Stimulated activated CD8-positive, alpha-beta memory T cell treated with anti-CD3 and anti-CD28 coated beads, Interleukin-15, amount 100 ng/mL, for 24 hours (primary cell): ENCODE measurements around the gene GALNT3.

ENCODE experiments used
- DNase-seq: peaks from one replicate; pipeline ENCODE4 v3.0.0-alpha.2; 2020; ENCODE audit warnings: low read depth

Gene GALNT3

DNA sequence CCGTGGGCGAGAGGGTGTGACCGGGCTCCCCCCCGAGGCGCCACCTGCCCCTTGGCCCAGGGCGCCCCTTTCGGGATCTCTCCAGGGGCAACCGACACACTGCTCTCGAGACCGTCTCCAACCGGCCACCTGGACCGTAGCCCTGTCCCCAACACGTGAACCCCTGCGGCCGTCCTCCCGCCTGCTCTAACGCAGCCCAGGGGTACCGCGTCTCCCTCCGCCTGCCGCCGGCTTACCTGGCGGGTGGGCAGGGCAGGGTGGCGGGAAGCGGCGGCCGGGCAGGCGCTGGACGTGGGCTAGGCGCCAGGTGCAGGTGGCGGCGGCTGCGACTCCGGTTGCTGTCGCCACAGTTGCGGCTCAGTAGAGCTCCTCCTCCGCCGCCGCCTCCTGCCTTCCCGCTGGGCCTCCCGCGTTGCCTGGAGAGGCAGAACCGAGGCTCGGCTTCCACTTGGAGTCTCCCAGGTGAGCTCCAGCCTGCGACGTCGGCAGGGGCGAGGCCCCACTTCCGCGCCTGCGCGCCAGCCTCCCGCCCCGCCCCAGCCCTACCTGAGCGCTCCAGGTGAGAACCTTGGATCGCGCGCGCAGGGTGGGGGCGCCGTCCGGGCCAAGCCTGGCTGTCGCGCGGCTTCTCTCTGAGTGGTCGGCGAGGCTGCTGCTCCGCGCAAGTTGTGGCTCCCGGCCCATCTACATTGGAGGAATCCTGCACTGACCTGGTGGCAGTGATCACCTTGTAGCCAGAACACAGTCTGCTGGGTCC, at the start of gene GALNT3:
Gene GALNT3, minus strand, starts transcription at position 469 of the 757 bp plus-strand sequence. CDS start 23,547 bp downstream, outside the sequence.
- DNase-seq = no peak

DNA sequence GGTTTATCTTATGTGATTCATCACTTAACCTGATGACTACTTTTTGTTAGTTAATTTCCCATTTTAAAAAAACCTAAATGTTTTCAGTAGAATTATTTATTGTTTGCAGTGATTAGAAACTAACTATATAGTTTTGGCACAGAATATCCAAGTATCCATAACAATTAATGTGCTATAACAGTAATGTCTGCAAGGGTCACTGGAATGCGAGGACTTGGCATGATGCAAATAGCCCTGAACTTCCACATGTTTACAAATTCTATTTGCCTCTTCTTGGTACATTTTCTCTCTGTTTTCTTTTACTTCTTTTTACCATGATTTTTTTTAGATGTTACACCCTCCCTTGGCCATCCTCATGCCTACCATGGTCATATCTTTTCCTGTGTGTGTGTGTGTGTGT, 49.3 kb upstream of the GALNT3 start:
- no peak for DNase-seq

- DNase-seq = no peak
Measured at GRCh38 chr2:165840333-165840958, 46.4 kb upstream of the GALNT3 start.

DNA sequence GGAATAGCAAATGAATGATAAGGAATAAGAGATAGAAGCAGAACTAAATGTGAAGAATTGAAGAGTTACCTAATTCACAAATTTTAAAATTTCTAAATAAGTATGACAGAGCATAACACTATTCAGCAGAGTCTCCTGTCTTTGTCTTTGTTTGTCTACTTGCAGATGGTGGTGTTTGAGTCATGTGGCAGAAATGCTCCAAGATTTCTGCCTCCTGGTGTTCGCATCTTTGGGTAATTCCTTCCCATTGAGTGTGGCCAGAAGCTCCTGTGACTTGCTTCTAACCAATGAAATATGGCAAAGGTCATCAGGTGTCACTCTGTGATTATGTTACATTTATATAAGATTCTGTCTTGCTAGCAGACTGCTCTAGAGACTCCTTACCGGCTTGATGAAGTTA, 45.6 kb upstream of the GALNT3 start:
- no peak for DNase-seq

GRCh38 chr2:165837122-165837521, 43.1 kb upstream of the GALNT3 start:
- no peak for DNase-seq

- no peak for DNase-seq
Measured at GRCh38 chr2:165835363-165835762, 41.3 kb upstream of the GALNT3 start.

DNA sequence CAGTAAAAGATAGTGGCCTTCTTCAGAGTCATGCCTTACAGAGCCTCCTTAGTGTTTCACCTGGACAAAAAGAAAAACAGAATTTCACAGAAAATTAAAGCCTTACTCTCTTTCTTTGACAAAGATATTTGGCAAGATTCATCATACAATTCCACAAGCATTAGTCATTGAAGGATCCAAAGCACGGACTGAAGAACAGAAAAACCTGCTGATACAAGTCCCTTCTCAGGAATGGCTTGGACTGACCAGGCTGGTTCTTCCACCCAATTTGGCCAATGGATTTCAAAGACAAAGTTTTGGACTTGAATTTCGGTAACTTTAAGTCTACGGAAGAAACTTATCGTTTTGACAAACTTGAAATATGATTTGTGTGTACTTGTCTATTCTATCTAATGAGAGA, 39.1 kb upstream of the GALNT3 start:
- no peak for DNase-seq

GRCh38 chr2:165827921-165828276, 33.9 kb upstream of the GALNT3 start:
- no peak for DNase-seq

DNA sequence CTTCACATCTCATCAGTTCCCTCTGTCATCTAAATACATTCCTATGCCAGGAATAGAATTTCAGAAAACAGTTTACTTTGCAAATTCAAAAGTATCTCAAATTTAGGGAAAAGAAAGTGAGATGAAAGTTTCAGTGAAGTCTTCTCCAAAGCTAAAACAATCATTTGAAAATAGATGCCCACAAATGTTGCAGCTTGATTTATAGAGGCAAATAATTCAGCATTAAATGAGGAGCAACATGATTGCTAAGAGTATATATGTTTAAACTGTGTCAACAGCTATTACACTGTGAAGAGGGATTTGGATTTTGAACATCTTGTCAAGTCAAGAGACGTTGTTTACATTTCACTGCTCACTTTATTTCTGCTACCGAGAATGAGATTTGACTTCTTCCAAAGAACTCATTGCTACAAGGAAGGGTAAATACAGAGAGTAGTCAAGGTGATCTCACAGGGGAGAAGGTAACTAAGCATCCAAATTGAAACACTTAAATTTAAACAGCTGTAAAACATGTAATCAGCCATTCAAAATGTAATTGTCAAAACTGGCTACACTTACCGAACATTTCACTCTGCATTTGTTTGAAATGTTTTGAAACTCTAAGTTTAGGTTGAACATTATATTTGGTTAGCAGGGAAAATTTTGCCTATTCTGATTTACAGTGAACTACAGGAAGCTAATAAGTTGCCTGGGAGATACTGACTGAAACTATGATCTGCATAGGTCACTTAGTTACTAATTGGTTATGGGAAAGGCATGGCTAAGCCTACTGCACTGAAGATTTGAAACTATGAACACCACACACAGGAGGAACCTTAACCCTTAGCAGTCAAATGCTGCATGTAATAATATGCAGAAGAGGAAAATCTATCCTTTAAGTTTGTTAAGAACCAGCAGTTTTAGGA, 33.2 kb upstream of the GALNT3 start:
- DNase-seq = no peak

- no peak for DNase-seq
Measured at GRCh38 chr2:165825041-165825440, 31.0 kb upstream of the GALNT3 start.

DNA sequence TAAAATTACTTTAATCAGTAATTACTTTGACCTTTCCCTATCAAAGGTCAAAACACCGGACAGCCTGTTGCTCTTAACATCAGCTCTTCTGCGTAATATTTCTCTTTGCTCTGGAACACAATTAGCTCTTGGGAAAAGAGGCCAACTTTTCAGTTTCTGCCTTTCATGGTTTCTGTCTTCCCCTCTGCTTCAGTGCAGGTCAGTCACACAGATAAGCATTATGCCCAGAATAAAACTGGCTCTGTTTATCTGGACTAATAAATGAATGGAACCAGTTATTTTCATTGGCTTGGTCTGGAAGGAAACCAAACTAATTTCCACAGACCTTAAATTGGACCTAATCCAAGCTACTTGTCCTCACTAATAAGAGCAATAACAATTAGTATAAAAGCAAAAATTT, 26.2 kb upstream of the GALNT3 start:
- no peak for DNase-seq

DNA sequence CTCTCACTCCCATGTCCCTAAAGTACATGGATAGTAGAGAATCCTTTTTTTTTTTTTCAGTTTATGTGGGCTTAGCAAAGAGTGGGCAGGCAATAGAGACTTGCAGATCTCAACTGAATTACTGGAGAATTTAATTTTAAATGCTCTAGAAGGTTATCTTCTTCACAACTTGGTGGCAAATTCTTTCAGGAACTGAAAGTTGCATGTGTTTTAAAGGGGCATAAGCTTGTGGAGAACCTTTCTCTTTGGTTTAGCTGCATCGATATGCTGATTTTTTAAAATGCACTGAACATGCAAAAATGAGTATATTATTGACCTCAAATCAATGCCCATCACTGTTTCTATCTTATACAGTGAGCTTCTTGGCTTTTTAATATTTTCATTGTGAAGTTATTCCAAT, 24.9 kb upstream of the GALNT3 start:
- no peak for DNase-seq

GRCh38 chr2:165815299-165816141, 21.5 kb upstream of the GALNT3 start:
- no peak for DNase-seq

- no peak for DNase-seq
Measured at GRCh38 chr2:165814473-165814872, 20.4 kb upstream of the GALNT3 start.

- no peak for DNase-seq
Measured at GRCh38 chr2:165811592-165812370, 17.7 kb upstream of the GALNT3 start.

DNA sequence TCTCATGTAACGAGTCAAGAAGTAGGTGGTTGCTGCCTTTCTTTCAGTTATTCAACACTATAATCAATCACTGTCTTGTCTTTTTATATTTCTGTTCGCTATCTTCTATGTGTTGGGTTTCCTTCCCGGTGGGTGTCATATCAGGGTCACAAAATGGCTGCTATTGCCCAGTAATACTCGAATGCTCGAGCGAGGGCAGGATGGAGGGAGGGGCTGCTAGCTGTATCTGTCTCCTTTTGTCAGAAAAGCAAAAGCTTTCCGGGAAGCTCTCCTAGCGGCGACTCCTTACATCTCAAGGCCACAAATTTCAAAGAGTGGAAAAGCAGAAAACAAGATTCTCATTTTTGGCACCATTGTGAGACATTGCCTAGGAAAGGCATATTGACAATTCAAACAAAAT, 16.4 kb upstream of the GALNT3 start:
- no peak for DNase-seq

DNA sequence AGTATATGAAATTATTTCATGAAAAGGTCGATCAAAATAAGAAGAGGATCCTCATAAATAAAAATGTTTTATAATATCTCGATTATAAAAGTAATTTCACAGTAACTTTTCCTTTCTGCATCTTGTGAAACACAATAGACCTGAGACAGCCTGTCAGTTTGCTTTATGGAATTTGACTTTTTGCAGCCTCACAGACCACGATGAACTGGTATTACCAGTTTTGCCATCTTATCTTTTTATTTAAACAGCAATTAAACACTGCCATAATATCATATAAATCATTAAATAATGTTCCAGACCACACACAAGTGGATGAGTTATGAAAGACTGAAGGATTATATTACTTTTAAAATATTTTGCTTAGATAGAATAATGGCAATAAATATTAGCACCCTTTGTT, 10.7 kb upstream of the GALNT3 start:
- DNase-seq = no peak

DNA sequence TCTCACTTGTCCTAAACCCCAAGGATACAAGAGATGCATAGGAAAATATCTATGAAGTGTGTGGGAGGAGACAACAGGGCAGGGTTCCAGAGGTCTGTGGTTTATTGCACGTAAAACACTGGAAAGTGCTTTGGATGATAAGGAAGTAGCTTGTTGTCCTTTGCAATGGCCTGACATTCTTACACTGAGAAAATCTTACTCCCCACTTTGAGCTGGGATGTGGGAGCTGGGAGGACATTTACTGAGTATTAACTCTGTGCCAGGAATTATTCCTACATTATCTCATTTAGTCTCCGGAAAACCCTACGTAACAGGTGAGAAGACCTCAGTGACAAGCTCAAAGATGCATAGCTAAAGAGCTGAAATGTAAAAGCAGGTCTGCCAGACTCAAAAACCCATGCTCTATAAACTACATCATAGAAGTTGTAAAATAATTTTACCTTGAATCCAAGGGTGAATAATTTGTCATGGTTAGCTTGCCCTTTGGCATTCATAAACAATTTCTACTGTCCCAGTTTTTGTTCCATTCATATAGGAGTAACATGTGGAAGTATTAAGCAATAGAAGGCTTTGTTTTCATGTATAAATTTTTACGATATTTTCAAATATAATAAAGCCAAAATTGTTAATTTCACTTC, 9.2 kb upstream of the GALNT3 start:
- DNase-seq = no peak

DNA sequence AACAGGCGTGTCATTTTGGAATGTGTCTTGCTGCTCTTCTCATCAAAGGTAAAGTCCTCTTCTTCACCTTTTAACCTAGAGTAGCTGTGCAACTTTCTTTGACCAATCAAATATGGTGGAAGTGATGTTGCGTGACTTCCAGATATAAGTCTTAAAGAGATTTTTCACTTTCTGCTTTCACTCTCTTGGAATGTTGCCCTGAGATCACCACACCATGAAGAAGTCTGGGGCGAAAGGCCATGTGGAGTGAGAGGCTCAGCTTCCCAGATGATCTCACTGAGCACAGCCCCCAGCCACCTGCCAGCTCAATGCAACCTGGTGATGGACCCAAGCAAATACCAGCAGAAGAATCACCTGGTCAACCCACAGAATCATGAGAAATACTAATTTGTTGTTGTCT, 7.1 kb upstream of the GALNT3 start:
- no peak for DNase-seq

GRCh38 chr2:165796819-165797530, 2.9 kb upstream of the GALNT3 start:
- DNase-seq = no peak
